Ovary (tissue), 3 donors: ENCODE measurements around the gene SCOC.

ENCODE experiments used
- CTCF ChIP-seq, 3 donors: fragments of 450-650 bp in 2 of 3; fragments of 200-600 bp in 1 of 3; IDR thresholded peaks; one replicate each; pipeline versions ENCODE4 v1.5.1 to v1.8.0; 2016 to 2022; ENCODE audit warnings: antibody characterized with exemption in 3 of 3, mild to moderate bottlenecking in 1 of 3
- EP300 ChIP-seq: sonication (generic); formaldehyde crosslinking; IDR thresholded peaks from one replicate; pipeline ENCODE4 v1.6.1; 2017; ENCODE audit warnings: antibody characterized with exemption
- POLR2A ChIP-seq: fragments of 450-650 bp; IDR thresholded peaks from one replicate; pipeline ENCODE4 v1.6.1; 2017; ENCODE audit warnings: antibody characterized with exemption, mild to moderate bottlenecking, moderate library complexity
- donor health status: DM: no; HTN: no; CAD: no.

GRCh38 chr4:140358281-140358680 lies 15.2 kb upstream of the SCOC start:
- TF ChIP-seq CTCF (IDR thresholded peaks at IDR 0.05) (no peak), POLR2A (no peak), EP300 (no peak)
